B cell (primary cell): Measurements from ENCODE around the gene PAPPA. TPM values are rescaled to one million over a fixed set of nuclear protein-coding genes. Genes with fewer than 3 reads are reported as not detected.

ENCODE experiments used
- ATAC-seq: fragments of 200-7000 bp; cut with Tn5 transposase; one replicate; pipeline ENCODE4 v1.10.0; 2021; ENCODE audit warnings: low read depth, mild to moderate bottlenecking, moderate number of reproducible peaks, moderate library complexity
- CTCF ChIA-PET: fragments of 350-600 bp; sonication (Branson Sonifier 250); formaldehyde crosslinking; loops from one replicate; lab custom pipeline; 2021; ENCODE audit warnings: antibody characterized with exemption, inconsistent platforms; lab: Charles Lee
- POLR2A ChIA-PET: fragments of 350-600 bp; sonication (Branson Sonifier 250); formaldehyde crosslinking; loops from one replicate; lab custom pipeline; 2021; ENCODE audit warnings: antibody characterized with exemption; lab: Charles Lee
- DNase-seq: peaks from one replicate; pipeline ENCODE4 v3.0.0; 2013
- H2AFZ ChIP-seq: 2 replicates; pipeline ENCODE4 v1.6.1; 2012; ENCODE audit warnings: mild to moderate bottlenecking, low read depth, low read length; ENCODE audit not compliant: insufficient read depth, poor library complexity, severe bottlenecking
- H3K27ac ChIP-seq, 2 donors: 1 replicate in 1 of 2; 2 replicates in 1 of 2; pipeline ENCODE4 v1.5.1; 2012 to 2013; ENCODE audit warnings: low read length in 2 of 2, mild to moderate bottlenecking in 2 of 2, moderate library complexity in 1 of 2
- H3K27me3 ChIP-seq, 4 experiments: fragments of 200-600 bp in 1 of 4; sonication (generic) in 1 of 4; replicated peaks in 1 of 4; 1 replicate in 2 of 4; 2 replicates in 2 of 4; pipeline versions ENCODE4 v1.6.1 to v1.7.0; 2013 to 2016; ENCODE audit warnings: low read length in 3 of 4, mild to moderate bottlenecking in 2 of 4, mixed read lengths in 1 of 4, moderate library complexity in 1 of 4; ENCODE audit not compliant: insufficient read depth in 4 of 4, control insufficient read depth in 3 of 4; ENCODE audit errors: control extremely low read depth in 1 of 4
- H3K36me3 ChIP-seq, 2 experiments: replicated peaks in 1 of 2; 1 replicate in 1 of 2; 2 replicates in 1 of 2; pipeline versions ENCODE4 v1.6.1 to v1.7.1; 2013; ENCODE audit warnings: low read length in 1 of 2; ENCODE audit not compliant: insufficient read depth in 2 of 2, control insufficient read depth in 1 of 2; ENCODE audit errors: control extremely low read depth in 1 of 2, extremely low read depth in 1 of 2
- H3K4me1 ChIP-seq, 2 donors: fragments of 200-600 bp in 1 of 2; sonication (generic) in 1 of 2; 1 replicate in 1 of 2; 2 replicates in 1 of 2; pipeline versions ENCODE4 v1.5.1 to v1.6.1; 2013 to 2017; ENCODE audit warnings: low read length in 2 of 2; ENCODE audit not compliant: control insufficient read depth in 2 of 2, insufficient read depth in 2 of 2
- H3K4me2 ChIP-seq: replicated peaks from 2 replicates; pipeline ENCODE3; 2012; ENCODE audit warnings: mild to moderate bottlenecking, low read depth, low read length; ENCODE audit not compliant: poor library complexity, severe bottlenecking
- H3K4me3 ChIP-seq, 5 experiments: fragments of 200-600 bp in 1 of 5; sonication (generic) in 1 of 5; 1 replicate in 3 of 5; 2 replicates in 2 of 5; pipeline versions ENCODE4 v1.5.1 to v1.7.0; 2011 to 2016; ENCODE audit warnings: low read length in 4 of 5, mild to moderate bottlenecking in 4 of 5, low read depth in 2 of 5, control low read depth in 1 of 5, moderate library complexity in 1 of 5; ENCODE audit not compliant: insufficient read depth in 1 of 5; ENCODE audit errors: control extremely low read depth in 1 of 5, extremely low read depth in 1 of 5
- H3K79me2 ChIP-seq: fragments of 200-600 bp; sonication (generic); one replicate; pipeline ENCODE4 v1.6.0; 2016; ENCODE audit warnings: low read length; ENCODE audit not compliant: control insufficient read depth, insufficient read depth
- H3K9ac ChIP-seq: fragments of 200-600 bp; sonication (generic); 2 replicates; pipeline ENCODE4 v1.6.1; 2017; ENCODE audit warnings: mild to moderate bottlenecking, low read length, moderate library complexity
- H3K9me3 ChIP-seq, 3 donors: one replicate each; pipeline versions ENCODE4 v1.6.1 to v1.7.1; 2013; ENCODE audit warnings: low read length in 2 of 3; ENCODE audit not compliant: control insufficient read depth in 2 of 3, insufficient read depth in 1 of 3; ENCODE audit errors: control extremely low read depth in 1 of 3
- H4K20me1 ChIP-seq: 2 replicates; pipeline ENCODE4 v1.6.0; 2012; ENCODE audit warnings: mild to moderate bottlenecking, low read length; ENCODE audit not compliant: insufficient read depth, control insufficient read depth, poor library complexity, severe bottlenecking
- H3K27ac Mint-ChIP-seq: one replicate; pipeline ENCODE4 v1.8.0; 2021; ENCODE audit warnings: mixed read lengths
- H3K27me3 Mint-ChIP-seq: one replicate; pipeline ENCODE4 v1.8.0; 2021; ENCODE audit warnings: mixed read lengths
- H3K4me1 Mint-ChIP-seq: one replicate; pipeline ENCODE4 v1.8.0; 2021; ENCODE audit warnings: mixed read lengths
- H3K4me3 Mint-ChIP-seq: one replicate; pipeline ENCODE4 v1.8.0; 2021; ENCODE audit warnings: mixed read lengths
- H3K9me3 Mint-ChIP-seq: one replicate; pipeline ENCODE4 v1.8.0; 2022; ENCODE audit warnings: mixed read lengths; ENCODE audit not compliant: insufficient read depth
- EZH2 ChIP-seq: IDR thresholded peaks from 2 replicates; pipeline ENCODE4 v1.6.1; 2012; ENCODE audit warnings: borderline replicate concordance, low read depth, mild to moderate bottlenecking, moderate library complexity, low read length; ENCODE audit not compliant: insufficient read depth, poor library complexity, severe bottlenecking
- WGBS: methylation state at CpG from one replicate; pipeline ENCODE4 v1.1.5; 2013; ENCODE audit warnings: missing lambda C conversion rate; ENCODE audit not compliant: insufficient coverage; 5-methylcytosine and 5-hydroxymethylcytosine counted together
- intact Hi-C: fragments of 100-400 bp; cut with micrococcal nuclease; formaldehyde crosslinking; loops from one replicate; pipeline ENCODE4 v1.10.0; 2022
- polyA plus RNA-seq: library from polyadenylated mRNA; depleted of rRNA; stranded (reverse); fragments of >200 nt; gene quantifications from 2 replicates; pipeline ENCODE4 v1.2.3, GENCODE V29; 2012
- total RNA-seq, 2 donors: library from RNA; stranded (reverse); fragments of 120-200 nt in 1 of 2; gene quantifications; 1 replicate in 1 of 2; 2 replicates in 1 of 2; pipeline versions ENCODE4 v1.2.3 to v1.2.4, GENCODE V29; 2013 to 2022
- TF ChIP-seq, protein P1 (sequence below): fragments of 200-600 bp; IDR thresholded peaks from one replicate; pipeline ENCODE4 v1.8.0; 2022; ENCODE audit warnings: antibody characterized with exemption, mild to moderate bottlenecking

The PAPPA gene
- total and polyA plus RNA-seq, 2 donors (not counting 1 experiment from before 2014, with no cell fraction given) = not detected

DNA sequence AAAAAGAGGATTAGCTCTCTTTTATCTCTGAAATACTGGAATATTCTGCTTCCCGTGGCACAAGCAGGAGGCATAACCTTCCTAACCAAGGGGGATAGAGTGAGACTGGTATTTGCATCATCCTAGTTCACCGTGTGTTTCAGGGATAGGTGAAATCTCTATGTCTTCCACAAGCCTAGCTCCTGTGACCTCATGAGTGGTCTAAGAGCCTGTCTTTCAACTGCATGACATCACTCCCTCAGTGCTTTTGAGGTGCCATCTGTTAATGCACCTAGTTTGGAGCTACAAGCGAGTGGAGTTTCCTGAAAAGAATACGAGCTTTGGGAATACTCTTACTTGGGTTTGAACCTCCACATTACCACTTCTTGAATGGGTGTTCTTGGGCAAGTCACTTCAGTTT, 181.8 kb downstream of the PAPPA start:
- Histone ChIP-seq H3K36me3 (no peaks in the 10 kb centered on the region), H3K4me1 (no peaks in the 10 kb centered on the region), H3K9me3 (no peaks in the 10 kb centered on the region), H4K20me1 (no peaks in the 10 kb centered on the region), H3K4me3 (no peak overlapping the region), H3K79me2 (no peaks in the 10 kb centered on the region), H2AFZ (no peak overlapping the region), H3K27ac (no peak overlapping the region), H3K27me3 (no peaks in the 10 kb centered on the region), H3K9ac (no peak overlapping the region), H3K4me2 (no peak overlapping the region)
- no peak for ATAC-seq
- Mint-ChIP-seq H3K9me3 (no peaks in the 10 kb centered on the region), H3K4me1 (no peaks in the 10 kb centered on the region), H3K27ac (no peak overlapping the region), H3K27me3 (peaks cover 13% of the 10 kb centered on the region), H3K4me3 (no peak overlapping the region)
- ChIA-PET CTCF (no interaction called here), POLR2A (no interaction called here)
- intact Hi-C loops = no loop called here
- no peak for TF ChIP-seq EZH2
- TF ChIP-seq, protein P1, sequence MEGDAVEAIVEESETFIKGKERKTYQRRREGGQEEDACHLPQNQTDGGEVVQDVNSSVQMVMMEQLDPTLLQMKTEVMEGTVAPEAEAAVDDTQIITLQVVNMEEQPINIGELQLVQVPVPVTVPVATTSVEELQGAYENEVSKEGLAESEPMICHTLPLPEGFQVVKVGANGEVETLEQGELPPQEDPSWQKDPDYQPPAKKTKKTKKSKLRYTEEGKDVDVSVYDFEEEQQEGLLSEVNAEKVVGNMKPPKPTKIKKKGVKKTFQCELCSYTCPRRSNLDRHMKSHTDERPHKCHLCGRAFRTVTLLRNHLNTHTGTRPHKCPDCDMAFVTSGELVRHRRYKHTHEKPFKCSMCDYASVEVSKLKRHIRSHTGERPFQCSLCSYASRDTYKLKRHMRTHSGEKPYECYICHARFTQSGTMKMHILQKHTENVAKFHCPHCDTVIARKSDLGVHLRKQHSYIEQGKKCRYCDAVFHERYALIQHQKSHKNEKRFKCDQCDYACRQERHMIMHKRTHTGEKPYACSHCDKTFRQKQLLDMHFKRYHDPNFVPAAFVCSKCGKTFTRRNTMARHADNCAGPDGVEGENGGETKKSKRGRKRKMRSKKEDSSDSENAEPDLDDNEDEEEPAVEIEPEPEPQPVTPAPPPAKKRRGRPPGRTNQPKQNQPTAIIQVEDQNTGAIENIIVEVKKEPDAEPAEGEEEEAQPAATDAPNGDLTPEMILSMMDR = no peak
- no CpG with 5 or more reads among the region's 4 CpGs for WGBS
- no peak for DNase-seq

DNA sequence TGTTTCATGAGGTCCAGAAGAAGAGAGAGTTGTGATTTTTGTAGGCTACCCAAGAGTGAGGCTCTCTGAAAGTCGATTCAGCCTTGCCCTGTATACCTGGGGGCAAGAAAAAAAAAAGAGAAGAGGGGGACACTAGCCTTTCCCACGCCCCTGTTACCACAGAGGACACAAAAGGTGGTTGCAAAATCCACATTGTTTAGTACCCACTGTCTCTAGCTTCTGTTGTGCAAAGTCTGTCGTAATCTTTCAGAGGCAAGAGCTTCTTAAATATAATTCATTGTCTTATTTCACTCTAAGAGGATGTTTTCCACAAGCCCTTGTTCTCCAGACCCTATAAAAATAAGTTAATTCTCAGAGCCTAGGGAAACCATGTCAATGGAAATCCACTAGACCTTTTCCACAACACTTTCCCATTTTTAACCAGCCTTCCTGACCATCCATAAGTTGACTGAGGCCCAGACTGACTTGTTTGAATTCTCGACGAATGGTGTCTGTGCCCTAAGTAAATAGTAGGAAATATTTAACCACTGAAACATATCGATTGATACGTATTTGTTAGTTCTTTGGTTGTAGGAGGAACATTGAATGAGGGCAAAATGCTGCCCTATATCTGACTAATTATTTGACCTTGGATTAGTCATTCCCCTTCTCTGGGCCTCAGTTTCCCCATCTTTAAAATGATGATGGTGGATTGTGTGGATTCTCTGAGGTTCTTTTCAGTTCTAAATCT, 182.7 kb downstream of the PAPPA start:
- CTCF ChIA-PET = no interaction called here
- no peaks in the 10 kb centered on the region for H4K20me1 ChIP-seq
- no peak overlapping the region for H3K4me2 ChIP-seq
- no peaks in the 10 kb centered on the region for H3K4me1 ChIP-seq
- H3K9ac ChIP-seq = no peak overlapping the region
- WGBS = 71% methylated on average over 1 of the region's 7 CpGs
- intact Hi-C loops = no loop called here
- H3K36me3 ChIP-seq = no peaks in the 10 kb centered on the region
- Mint-ChIP-seq H3K4me1 (no peaks in the 10 kb centered on the region), H3K27ac (no peak overlapping the region), H3K9me3 (no peaks in the 10 kb centered on the region), H3K4me3 (no peak overlapping the region), H3K27me3 (peaks cover 13% of the 10 kb centered on the region)
- ATAC-seq (no peak), DNase-seq (no peak)
- H3K27me3 ChIP-seq = no peaks in the 10 kb centered on the region
- H3K27ac ChIP-seq = no peak overlapping the region
- no peak overlapping the region for H3K4me3 ChIP-seq
- H3K79me2 ChIP-seq = no peaks in the 10 kb centered on the region
- POLR2A ChIA-PET = no interaction called here
- no peak overlapping the region for H2AFZ ChIP-seq
- TF ChIP-seq, protein P1 = no peak
- TF ChIP-seq EZH2 = no peak
- H3K9me3 ChIP-seq = no peaks in the 10 kb centered on the region
